Fibroblast of lung (primary cell): ENCODE results near the gene PFN1. TPM values are rescaled to one million over a fixed set of nuclear protein-coding genes. Genes with fewer than 3 reads are reported as not detected.

Experiments
- DNase-seq, 2 donors: peaks; one replicate each; pipeline versions ENCODE4 v3.0.0 to v3.0.0-alpha.2; 2010; ENCODE audit warnings: low read depth in 2 of 2
- H2AFZ ChIP-seq: 2 replicates; pipeline ENCODE4 v1.5.1; 2012; ENCODE audit warnings: low read length, control low read depth, inconsistent platforms
- H3K27ac ChIP-seq: 2 replicates; pipeline ENCODE4 v1.5.1; 2011; ENCODE audit warnings: low read length, control low read depth; ENCODE audit not compliant: insufficient read depth
- H3K27me3 ChIP-seq: 2 replicates; pipeline ENCODE4 v1.5.1; 2011; ENCODE audit warnings: mild to moderate bottlenecking, low read length; ENCODE audit not compliant: control insufficient read depth, insufficient read depth
- H3K36me3 ChIP-seq: 2 replicates; pipeline ENCODE4 v1.5.1; 2011; ENCODE audit warnings: low read length; ENCODE audit not compliant: control insufficient read depth, insufficient read depth
- H3K4me1 ChIP-seq: 2 replicates; pipeline ENCODE4 v1.5.1; 2011; ENCODE audit warnings: low read length; ENCODE audit not compliant: control insufficient read depth, insufficient read depth; ENCODE audit errors: extremely low read depth
- H3K4me2 ChIP-seq: 2 replicates; pipeline ENCODE4 v1.5.1; 2011; ENCODE audit warnings: low read length, control low read depth; ENCODE audit not compliant: insufficient read depth; ENCODE audit errors: extremely low read depth
- H3K4me3 ChIP-seq, 4 experiments: fragments of 200-600 bp in 1 of 4; sonication (generic) in 1 of 4; replicated peaks in 1 of 4; 2 replicates each; pipeline ENCODE4 v1.5.1; 2011 to 2016; ENCODE audit warnings: low read length in 4 of 4, low read depth in 3 of 4, mild to moderate bottlenecking in 3 of 4, control low read depth in 2 of 4, inconsistent platforms in 1 of 4, mixed read lengths in 1 of 4; ENCODE audit not compliant: insufficient read depth in 1 of 4; ENCODE audit errors: control extremely low read depth in 1 of 4
- H3K79me2 ChIP-seq: 2 replicates; pipeline ENCODE4 v1.5.1; 2012; ENCODE audit warnings: mild to moderate bottlenecking, low read length, inconsistent platforms; ENCODE audit not compliant: control insufficient read depth, insufficient read depth
- H3K9ac ChIP-seq: 2 replicates; pipeline ENCODE4 v1.5.1; 2011; ENCODE audit warnings: mild to moderate bottlenecking, low read length, control low read depth; ENCODE audit not compliant: insufficient read depth
- H3K9me3 ChIP-seq: 2 replicates; pipeline ENCODE4 v1.5.1; 2012; ENCODE audit warnings: low read depth, low read length; ENCODE audit not compliant: control insufficient read depth, insufficient read depth
- H4K20me1 ChIP-seq: 2 replicates; pipeline ENCODE4 v1.5.1; 2011; ENCODE audit warnings: low read length; ENCODE audit not compliant: control insufficient read depth, insufficient read depth; ENCODE audit errors: extremely low read depth
- EZH2 ChIP-seq: IDR thresholded peaks from 2 replicates; pipeline ENCODE4 v1.5.1; 2012; ENCODE audit warnings: low read length, control low read depth, mild to moderate bottlenecking; ENCODE audit errors: missing control alignments
- polyA plus RNA-seq, 2 donors: library from polyadenylated mRNA; depleted of rRNA in 1 of 2; stranded (reverse) in 1 of 2; unstranded in 1 of 2; fragments of >200 nt; gene quantifications; 2 replicates each; pipeline ENCODE4 v1.2.1, GENCODE V29; 2011 to 2012; ENCODE audit warnings: missing spikeins in 1 of 2
- total RNA-seq: library from RNA; depleted of rRNA; stranded (reverse); fragments of >200 nt; gene quantifications from 2 replicates; pipeline ENCODE4 v1.2.1, GENCODE V29; 2014
- TF ChIP-seq, protein P1 (sequence below), 2 donors: IDR thresholded peaks in 1 of 2; conservative IDR thresholded peaks in 1 of 2; 1 replicate in 1 of 2; 2 replicates in 1 of 2; pipeline ENCODE4 v1.5.1; 2011 to 2012; ENCODE audit warnings: low read length in 2 of 2, control low read depth in 1 of 2, inconsistent platforms in 1 of 2, low read depth in 1 of 2, mild to moderate bottlenecking in 1 of 2

PFN1 gene
- total and polyA plus RNA-seq, 2 donors (not counting 1 experiment from before 2014, with no cell fraction given), result 422 to 870 TPM

DNA sequence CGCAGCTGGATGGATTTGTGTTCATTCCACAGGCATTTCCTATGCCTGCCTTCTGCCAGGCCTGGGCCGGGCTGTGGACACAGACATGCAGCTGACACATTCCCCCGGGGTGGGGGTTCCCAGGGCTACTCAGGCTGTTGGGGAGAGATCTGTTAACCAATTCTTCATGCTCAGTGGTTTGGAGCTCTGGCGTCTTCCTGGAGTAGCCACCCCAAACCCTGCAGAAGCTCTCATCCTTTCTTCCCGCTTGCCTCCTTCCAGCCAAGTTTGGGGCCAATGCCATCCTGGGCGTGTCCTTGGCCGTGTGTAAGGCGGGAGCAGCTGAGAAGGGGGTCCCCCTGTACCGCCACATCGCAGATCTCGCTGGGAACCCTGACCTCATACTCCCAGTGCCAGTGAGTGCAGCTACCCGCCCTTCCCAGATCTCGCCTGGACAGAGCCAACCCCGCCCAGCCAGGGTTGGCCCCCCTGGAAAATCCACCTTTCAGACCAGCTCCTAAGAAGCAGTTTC lies 5.2 kb upstream of the PFN1 start:
- TF ChIP-seq, protein P1, sequence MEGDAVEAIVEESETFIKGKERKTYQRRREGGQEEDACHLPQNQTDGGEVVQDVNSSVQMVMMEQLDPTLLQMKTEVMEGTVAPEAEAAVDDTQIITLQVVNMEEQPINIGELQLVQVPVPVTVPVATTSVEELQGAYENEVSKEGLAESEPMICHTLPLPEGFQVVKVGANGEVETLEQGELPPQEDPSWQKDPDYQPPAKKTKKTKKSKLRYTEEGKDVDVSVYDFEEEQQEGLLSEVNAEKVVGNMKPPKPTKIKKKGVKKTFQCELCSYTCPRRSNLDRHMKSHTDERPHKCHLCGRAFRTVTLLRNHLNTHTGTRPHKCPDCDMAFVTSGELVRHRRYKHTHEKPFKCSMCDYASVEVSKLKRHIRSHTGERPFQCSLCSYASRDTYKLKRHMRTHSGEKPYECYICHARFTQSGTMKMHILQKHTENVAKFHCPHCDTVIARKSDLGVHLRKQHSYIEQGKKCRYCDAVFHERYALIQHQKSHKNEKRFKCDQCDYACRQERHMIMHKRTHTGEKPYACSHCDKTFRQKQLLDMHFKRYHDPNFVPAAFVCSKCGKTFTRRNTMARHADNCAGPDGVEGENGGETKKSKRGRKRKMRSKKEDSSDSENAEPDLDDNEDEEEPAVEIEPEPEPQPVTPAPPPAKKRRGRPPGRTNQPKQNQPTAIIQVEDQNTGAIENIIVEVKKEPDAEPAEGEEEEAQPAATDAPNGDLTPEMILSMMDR (conservative IDR thresholded peaks at IDR 0.05 in 1 of 2, IDR thresholded peaks at IDR 0.05 in 1 of 2; ENCODE audit: low read depth in 1 of 2, low read length in 2 of 2), result no peak
- TF ChIP-seq EZH2, result no peak
- H3K9me3 ChIP-seq, result no peaks in the 10 kb centered on the region
- H4K20me1 ChIP-seq, result no peaks in the 10 kb centered on the region
- peak overlapping the region in 1 of 4 experiments; percentile 25 for H3K4me3 ChIP-seq
- peak; percentile 56 to 78 for DNase-seq
- H3K79me2 ChIP-seq, result no peaks in the 10 kb centered on the region
- peaks cover 1% of the 10 kb centered on the region for H3K36me3 ChIP-seq
- H3K4me2 ChIP-seq, result peak overlapping the region; percentile 57
- peak overlapping the region; percentile 42 for H3K27ac ChIP-seq
- H3K9ac ChIP-seq, result no peak overlapping the region
- peak overlapping the region; percentile 36 for H2AFZ ChIP-seq
- no peaks in the 10 kb centered on the region for H3K27me3 ChIP-seq
- peaks cover 15% of the 10 kb centered on the region for H3K4me1 ChIP-seq

DNA sequence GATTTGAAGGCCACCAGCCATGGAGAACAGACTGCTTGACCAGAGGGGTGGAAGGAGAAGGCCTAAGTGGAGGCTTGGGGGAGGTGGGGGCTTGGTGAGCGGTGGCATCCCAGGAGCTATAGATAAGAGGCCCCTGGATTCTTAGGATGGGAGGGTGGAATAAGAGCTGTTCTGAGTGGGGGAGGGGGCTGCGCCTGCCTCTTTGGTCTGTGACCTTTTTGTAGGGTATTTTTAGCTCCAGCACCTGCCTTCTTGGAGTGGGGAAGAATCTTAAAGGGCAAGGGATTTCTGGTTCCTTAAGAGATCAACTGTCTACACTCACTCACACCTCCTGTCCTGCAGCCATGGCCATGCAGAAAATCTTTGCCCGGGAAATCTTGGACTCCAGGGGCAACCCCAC lies 3.2 kb upstream of the PFN1 start:
- H3K4me3 ChIP-seq, result no peak overlapping the region
- H3K9ac ChIP-seq, result no peak overlapping the region
- H3K27ac ChIP-seq, result no peak overlapping the region
- peaks cover 2% of the 10 kb centered on the region for H4K20me1 ChIP-seq
- H3K79me2 ChIP-seq, result peaks cover 18% of the 10 kb centered on the region
- peaks cover 5% of the 10 kb centered on the region for H3K36me3 ChIP-seq
- no peak overlapping the region for H3K4me2 ChIP-seq
- H3K9me3 ChIP-seq, result no peaks in the 10 kb centered on the region
- no peak for TF ChIP-seq EZH2
- TF ChIP-seq, protein P1 (conservative IDR thresholded peaks at IDR 0.05 in 1 of 2, IDR thresholded peaks at IDR 0.05 in 1 of 2; ENCODE audit: low read depth in 1 of 2, low read length in 2 of 2), result no peak
- no peaks in the 10 kb centered on the region for H3K27me3 ChIP-seq
- H3K4me1 ChIP-seq, result peaks cover 15% of the 10 kb centered on the region
- no peak overlapping the region for H2AFZ ChIP-seq
- DNase-seq, result no peak

DNA sequence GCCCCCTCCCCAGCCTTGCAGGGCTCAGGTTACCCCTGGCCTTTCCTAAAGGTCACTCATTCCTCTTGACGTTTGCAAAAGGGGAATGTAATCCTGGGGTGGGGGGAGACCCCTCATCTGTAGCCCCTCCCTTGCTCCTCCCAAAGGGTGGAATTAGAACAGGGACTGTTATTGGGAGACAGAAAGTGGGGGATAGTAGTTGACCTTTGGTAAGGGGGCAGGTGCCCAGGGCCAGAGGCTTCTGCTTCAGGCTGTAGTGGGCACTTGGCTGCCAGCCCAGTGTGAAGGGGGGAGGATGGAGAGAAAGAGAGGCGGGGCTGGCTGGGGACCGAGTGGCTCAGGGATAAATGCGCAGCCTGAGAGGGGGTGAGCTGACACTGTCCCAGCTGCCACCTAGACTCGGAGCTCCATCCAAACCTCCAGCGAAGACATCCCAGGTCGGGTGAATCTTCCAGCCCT lies 2.4 kb upstream of the PFN1 start, which contains the start of gene ENO3:
Gene ENO3, plus strand, starts transcription at position 374 of the 459 bp plus-strand sequence. CDS start 711 bp downstream, outside the sequence.
- peak within 1 kb of the TSS; percentile 58 for H3K9ac ChIP-seq

More for the DNA sequence above, 2.4 kb upstream of the PFN1 start, which contains the start of gene ENO3:
- Histone ChIP-seq H3K27ac (peak within 1 kb of the TSS; percentile 80), H3K27me3 (no peaks in the 10 kb centered on the region), H3K9me3 (no peaks in the 10 kb centered on the region), H3K36me3 (peaks cover 6% of the 10 kb centered on the region), H3K4me3 (peak within 1 kb of the TSS; percentile 9 to 52 (median 30)), H3K4me2 (peak within 1 kb of the TSS; percentile 66), H3K79me2 (peaks cover 25% of the 10 kb centered on the region), H3K4me1 (peaks cover 15% of the 10 kb centered on the region), H4K20me1 (peaks cover 2% of the 10 kb centered on the region), H2AFZ (peak within 1 kb of the TSS; percentile 19)
- DNase-seq, result no peak
- TF ChIP-seq, protein P1 (conservative IDR thresholded peaks at IDR 0.05 in 1 of 2, IDR thresholded peaks at IDR 0.05 in 1 of 2; ENCODE audit: low read depth in 1 of 2, low read length in 2 of 2), result no peak
- TF ChIP-seq EZH2, result no peak
